Hematopoietic multipotent progenitor cell treated with erythropoietin and hydrocortisone succinate and interleukin-3 and kit ligand, for 17 days (in vitro differentiated cells): ENCODE measurements around the gene SF1.
A peak's percentile ranks its signal among the peaks of the same experiment; 100 is the strongest.

Experiments
- DNase-seq: peaks from one replicate; pipeline ENCODE4 v3.0.0-alpha.2; 2015; ENCODE audit warnings: low spot score

The SF1 gene

DNA sequence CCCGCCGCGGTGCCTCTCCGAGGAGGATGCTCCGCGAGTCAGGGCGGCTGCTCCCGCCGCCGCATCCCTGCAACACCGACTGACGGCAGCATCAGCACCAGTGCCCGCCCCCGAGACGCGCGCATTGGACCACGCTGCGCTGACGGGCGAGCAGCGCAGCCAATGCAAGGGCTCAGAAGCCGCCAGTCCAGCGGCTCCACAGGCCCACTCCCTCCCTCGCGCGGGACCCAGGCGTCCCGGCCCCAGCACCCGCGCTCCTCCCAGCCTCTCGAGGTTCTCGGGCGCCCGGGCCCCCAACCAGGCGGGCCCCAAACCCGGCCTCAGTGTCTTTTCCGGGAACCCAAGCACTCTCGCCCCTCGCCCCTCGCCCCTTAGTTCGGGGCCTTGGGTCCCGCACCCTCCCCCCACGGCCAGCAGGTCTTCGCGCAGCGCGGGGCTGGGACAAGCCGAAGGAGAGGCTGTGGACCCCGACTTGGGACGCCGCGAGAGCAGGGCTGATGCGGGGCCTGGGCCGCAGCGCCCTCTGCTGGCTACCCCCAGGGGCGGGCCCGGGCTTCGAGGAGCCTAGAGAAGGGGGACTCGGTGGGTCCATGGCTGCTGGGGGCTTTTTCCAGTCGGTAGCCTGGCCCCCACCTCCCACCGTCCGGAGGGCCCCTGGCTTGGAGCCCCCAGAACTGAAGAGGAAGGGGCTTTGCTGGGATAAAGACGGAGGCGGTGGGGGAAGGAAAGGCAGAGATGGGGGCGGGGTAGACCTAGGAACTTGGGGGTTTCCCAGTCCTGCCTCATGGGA is 55.0 kb downstream of the SF1 start, which contains the start of gene NRXN2:
NRXN2 (minus strand) TSS at position 81 of the 790 bp plus-strand sequence. CDS start 9,498 bp downstream, outside the sequence.
- peak; percentile 28 for DNase-seq

DNA sequence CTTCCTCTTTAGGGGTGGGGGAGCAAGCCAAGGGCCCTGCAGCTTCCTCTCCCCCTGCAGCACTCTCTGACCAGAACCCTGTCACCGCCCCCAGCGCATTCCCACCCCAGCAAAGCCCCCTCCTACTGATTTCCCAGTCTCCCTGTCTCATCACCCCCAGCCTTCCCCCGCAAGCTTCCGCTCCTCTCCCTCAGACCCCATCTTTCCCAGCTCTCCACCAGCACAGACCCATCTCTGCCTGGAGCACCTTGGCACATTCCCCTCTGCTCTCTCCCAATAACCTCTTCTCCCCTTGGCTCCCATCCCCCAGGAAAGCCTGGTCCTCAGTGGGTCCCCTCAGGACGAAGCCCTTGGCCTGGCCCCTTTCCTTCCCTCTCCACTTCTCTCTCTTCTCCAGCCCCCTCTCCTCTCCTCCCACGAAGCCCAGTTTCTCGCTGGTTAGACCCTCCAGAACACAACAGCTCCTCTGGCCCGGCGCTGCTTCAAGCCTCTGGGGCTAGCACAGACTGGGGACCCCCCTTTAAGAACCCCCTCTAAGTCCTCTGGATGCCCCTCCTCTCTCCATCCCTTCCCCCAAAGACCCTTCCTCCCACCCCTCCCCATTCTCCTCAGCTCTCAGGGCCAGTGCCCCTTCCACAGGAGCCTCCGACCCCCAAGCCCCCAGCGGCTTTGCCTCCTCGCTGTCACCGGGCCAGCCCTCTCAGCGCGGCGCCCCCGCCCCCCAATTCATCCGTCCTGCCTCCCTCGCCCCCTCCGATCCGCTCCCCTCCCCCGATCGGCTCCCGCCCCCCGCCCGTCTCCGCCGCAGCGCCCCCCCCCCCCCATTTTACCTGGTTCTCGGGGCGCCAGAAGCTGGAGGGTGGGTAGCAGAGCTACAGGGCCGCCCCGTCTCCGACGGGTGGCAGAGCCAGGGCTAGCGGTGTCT is 55.9 kb downstream of the SF1 start:
- no peak for DNase-seq

DNA sequence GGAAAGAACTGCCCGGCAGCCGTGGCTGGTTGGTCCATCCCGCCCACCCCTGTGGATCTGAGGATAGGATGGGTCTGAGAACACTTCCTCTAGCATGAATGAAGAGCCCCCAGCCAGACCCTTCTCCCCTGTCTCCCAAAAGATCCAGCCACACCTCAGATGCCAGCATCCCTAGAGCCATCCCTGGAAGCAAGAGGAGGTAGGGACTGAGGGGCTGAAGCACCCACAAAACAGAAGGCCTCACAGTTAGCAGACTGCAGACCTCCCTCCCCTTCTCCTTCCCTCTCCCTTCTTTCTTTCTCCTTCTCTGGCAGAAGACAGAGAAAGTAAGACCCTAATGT is 57.0 kb downstream of the SF1 start:
- DNase-seq: no peak

- no peak for DNase-seq
Measured at GRCh38 chr11:64720640-64721358, 57.5 kb downstream of the SF1 start.

DNA sequence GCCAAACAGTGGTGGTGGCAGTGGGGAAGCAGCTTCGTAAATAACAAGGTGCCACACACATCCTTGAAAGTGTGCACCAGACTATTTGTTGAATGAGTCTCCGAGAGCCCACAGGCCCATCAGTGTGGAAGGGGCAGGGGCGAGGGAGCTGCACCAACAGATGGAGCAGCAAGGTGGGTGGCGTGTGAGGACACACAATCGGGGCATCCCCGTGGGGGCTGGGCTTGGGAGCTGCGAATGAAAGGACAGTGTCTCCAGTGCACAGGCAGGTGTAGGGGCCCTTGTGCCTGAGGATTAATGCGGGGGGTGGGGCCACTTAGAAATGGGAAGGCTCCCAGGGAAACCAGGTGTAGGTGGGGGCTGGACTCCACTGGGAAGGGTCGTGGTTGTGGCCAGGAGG is 58.2 kb downstream of the SF1 start:
- no peak for DNase-seq

DNA sequence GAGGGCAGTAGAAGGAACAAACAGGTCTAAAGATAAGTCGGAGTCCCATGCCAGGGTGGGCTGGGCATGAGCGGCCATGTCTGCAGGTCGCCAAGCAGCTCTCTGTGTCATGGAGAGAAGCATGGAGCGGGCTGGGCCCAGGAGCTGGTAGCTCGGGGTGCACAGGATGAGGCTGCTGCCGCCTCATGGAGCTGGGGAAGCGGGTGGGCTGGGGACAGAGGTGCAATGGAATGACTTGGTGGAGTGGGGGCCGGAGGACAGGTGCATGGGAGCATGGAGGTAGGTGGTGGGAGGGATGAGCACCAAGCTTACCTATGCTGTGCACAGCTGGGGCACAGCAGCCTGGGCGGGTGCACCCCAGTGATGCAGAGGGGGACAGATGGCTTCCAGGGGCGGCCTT is 58.9 kb downstream of the SF1 start:
- DNase-seq: no peak

GRCh38 chr11:64718780-64719124 is 59.6 kb downstream of the SF1 start:
- no peak for DNase-seq

DNA sequence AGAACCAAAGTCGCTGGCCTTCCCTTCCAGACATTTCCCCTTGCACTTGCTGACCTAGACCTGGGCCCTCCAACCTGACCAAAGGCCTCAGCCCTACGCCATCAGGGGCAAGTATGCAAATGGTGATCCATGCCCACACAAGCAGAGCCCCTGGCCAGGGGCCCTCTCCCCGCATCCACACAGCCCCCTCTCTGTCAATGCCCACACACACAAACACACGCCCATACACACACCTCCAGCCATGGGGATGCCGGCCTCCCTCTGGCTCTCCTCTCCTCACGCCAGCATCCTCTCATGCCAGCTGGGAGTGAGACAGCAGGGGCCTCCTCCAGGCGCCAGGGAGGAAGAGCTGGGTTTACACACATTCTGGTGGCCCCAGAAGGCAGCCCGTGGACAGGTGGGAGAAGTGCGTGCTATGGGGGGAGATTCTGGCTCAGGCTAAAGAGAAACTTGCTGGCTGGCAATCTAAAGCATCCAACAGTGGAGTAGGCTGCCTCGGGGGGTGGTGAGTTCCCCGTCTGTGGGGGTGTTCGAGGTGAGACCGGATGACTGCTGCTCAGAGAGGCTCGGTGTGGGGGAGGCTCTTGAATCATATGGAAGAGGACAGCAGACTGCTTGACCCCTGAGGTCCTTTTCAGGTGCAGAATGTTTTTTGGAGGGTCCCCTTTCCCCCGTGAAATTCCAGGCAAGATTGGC is 60.1 kb downstream of the SF1 start:
- DNase-seq: no peak

DNA sequence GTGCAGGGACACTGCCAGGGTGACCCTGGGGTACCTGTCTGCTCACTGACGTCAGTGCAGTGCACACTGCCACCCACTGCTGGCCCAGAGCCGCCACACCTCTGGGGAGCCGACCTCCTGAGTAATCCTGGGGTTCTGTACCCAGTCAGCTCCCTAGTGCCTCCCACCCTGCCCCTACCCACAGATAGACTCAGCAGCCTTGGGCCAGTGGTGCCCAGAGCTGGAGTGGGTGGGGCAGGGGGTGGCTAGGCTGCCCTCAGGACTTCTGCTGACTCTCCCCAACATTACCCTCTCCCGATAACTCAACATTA is 61.1 kb downstream of the SF1 start:
- DNase-seq: no peak

- DNase-seq: no peak
Measured at GRCh38 chr11:64716473-64717267, 61.7 kb downstream of the SF1 start.

DNA sequence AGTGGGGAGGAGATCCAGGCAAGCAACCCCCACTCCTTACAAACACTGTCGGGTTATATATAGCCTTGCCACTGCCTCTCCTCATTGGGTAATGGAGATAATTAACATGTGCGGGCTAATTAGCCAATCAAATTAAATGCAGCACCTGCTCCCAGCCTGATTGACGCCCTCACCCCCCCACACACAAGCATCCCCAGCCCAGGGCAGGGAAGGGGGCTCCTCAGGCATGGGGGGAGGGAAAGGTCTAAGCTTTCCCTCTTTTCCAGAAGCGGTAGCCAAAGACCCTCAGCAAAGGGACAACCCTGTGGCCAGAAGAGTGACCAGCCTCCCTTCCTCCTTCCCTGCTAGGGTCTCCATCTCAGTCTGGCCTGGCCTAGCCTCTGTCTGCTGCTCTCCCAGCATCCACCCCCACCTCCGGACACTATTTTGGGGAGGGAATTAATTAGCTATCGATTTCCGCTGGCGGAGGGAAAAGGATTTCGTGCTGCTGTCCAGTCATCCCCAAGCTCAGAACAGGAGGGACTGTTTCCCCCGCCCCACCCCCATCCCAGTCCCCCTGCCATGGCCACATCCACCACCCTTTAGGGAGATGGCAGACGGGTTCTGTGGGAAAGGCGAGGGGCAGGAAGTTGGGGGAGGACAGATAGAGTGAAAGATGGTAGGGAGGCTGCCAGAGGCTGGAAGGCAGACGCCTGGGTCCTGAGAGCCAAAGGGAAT is 62.4 kb downstream of the SF1 start:
- no peak for DNase-seq

GRCh38 chr11:64715110-64715509 is 63.2 kb downstream of the SF1 start:
- no peak for DNase-seq

GRCh38 chr11:64714666-64715065 is 63.7 kb downstream of the SF1 start:
- DNase-seq: no peak
